Type B pancreatic cell (in vitro differentiated cells): ENCODE results near the gene TRIAP1. TPM values are rescaled to one million over a fixed set of nuclear protein-coding genes. Genes with fewer than 3 reads are reported as not detected.
A peak's percentile ranks its signal among the peaks of the same experiment; 100 is the strongest.

Experiments used
- DNase-seq: peaks from one replicate; pipeline ENCODE4 v3.0.0; 2021; ENCODE audit warnings: mixed read lengths; ENCODE audit not compliant: unreplicated experiment; ENCODE audit errors: extremely low spot score
- H3K27ac Mint-ChIP-seq: 2 replicates; pipeline ENCODE4 v1.8.0; 2021; ENCODE audit warnings: mild to moderate bottlenecking, mixed read lengths
- H3K27me3 Mint-ChIP-seq: 2 replicates; pipeline ENCODE4 v1.8.0; 2021; ENCODE audit warnings: mixed read lengths
- H3K36me3 Mint-ChIP-seq: 2 replicates; pipeline ENCODE4 v1.8.0; 2021; ENCODE audit warnings: mixed read lengths
- H3K4me1 Mint-ChIP-seq: one replicate; pipeline ENCODE4 v1.8.0; 2021; ENCODE audit warnings: mixed read lengths; ENCODE audit not compliant: unreplicated experiment
- H3K4me3 Mint-ChIP-seq: 2 replicates; pipeline ENCODE4 v1.8.0; 2021; ENCODE audit warnings: mild to moderate bottlenecking, mixed read lengths
- H3K9me3 Mint-ChIP-seq: 2 replicates; pipeline ENCODE4 v1.8.0; 2021; ENCODE audit warnings: mixed read lengths
- total RNA-seq: library from RNA; stranded (reverse); gene quantifications from 2 replicates; pipeline ENCODE4 v1.2.1, GENCODE V29; 2021; ENCODE audit warnings: low replicate concordance
- TF ChIP-seq, protein P1 (sequence below): fragments of 200-600 bp; sonication (generic); conservative IDR thresholded peaks from 2 replicates; pipeline ENCODE4 v1.5.0; 2021; ENCODE audit warnings: antibody characterized with exemption, mild to moderate bottlenecking

Gene TRIAP1
- total RNA-seq, 1 donor from 2014 or later, result 46.6 TPM

- no peak overlapping the region for H3K27ac Mint-ChIP-seq
- TF ChIP-seq, protein P1, sequence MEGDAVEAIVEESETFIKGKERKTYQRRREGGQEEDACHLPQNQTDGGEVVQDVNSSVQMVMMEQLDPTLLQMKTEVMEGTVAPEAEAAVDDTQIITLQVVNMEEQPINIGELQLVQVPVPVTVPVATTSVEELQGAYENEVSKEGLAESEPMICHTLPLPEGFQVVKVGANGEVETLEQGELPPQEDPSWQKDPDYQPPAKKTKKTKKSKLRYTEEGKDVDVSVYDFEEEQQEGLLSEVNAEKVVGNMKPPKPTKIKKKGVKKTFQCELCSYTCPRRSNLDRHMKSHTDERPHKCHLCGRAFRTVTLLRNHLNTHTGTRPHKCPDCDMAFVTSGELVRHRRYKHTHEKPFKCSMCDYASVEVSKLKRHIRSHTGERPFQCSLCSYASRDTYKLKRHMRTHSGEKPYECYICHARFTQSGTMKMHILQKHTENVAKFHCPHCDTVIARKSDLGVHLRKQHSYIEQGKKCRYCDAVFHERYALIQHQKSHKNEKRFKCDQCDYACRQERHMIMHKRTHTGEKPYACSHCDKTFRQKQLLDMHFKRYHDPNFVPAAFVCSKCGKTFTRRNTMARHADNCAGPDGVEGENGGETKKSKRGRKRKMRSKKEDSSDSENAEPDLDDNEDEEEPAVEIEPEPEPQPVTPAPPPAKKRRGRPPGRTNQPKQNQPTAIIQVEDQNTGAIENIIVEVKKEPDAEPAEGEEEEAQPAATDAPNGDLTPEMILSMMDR, result no peak
- no peaks in the 10 kb centered on the region for H3K9me3 Mint-ChIP-seq
- no peak for DNase-seq
- peaks cover 12% of the 10 kb centered on the region for H3K4me1 Mint-ChIP-seq
- no peaks in the 10 kb centered on the region for H3K27me3 Mint-ChIP-seq
- H3K36me3 Mint-ChIP-seq, result no peaks in the 10 kb centered on the region
- no peak overlapping the region for H3K4me3 Mint-ChIP-seq
Observed at GRCh38 chr12:120432772-120433525, 13.2 kb downstream of the TRIAP1 start.

- H3K27ac Mint-ChIP-seq, result peak overlapping the region; percentile 12
- H3K4me1 Mint-ChIP-seq, result peaks cover 5% of the 10 kb centered on the region
- no peaks in the 10 kb centered on the region for H3K9me3 Mint-ChIP-seq
- H3K27me3 Mint-ChIP-seq, result no peaks in the 10 kb centered on the region
- DNase-seq, result no peak
- TF ChIP-seq, protein P1, result no peak
- no peaks in the 10 kb centered on the region for H3K36me3 Mint-ChIP-seq
- H3K4me3 Mint-ChIP-seq, result no peak overlapping the region
Observed at GRCh38 chr12:120429368-120429767, 16.8 kb downstream of the TRIAP1 start.

DNA sequence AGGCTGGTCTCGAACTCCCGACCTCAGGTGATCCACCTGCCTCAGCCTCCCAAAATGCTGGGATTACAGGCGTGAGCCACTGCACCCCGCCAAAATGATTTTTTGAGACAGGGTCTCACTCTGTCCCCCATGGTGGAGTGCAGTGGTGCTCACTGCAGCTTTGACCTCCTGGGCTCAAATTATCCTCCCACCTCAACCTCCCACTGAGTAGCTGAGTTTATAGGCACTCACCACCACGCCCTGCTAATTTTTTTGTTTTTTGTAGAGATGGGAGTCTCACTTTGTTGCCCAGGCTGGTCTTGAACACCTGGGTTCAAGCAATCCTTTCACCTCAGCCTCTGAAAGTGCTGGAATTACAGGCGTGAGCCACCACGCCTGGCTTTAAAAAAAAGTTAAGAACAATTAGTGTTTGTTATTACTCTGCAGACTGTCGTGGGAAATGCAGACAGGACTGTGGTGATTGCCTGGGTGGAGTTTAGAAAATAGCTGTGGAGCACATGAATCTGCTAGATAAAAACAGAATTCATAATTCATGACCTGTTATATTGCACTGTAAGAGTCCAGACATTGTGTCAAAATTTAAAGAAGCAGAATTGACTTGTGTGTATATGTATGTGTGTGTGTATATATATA lies 17.5 kb downstream of the TRIAP1 start:
- no peaks in the 10 kb centered on the region for H3K36me3 Mint-ChIP-seq
- peak overlapping the region; percentile 12 for H3K27ac Mint-ChIP-seq
- TF ChIP-seq, protein P1, result no peak
- H3K27me3 Mint-ChIP-seq, result no peaks in the 10 kb centered on the region
- DNase-seq, result no peak
- peaks cover 5% of the 10 kb centered on the region for H3K4me1 Mint-ChIP-seq
- no peaks in the 10 kb centered on the region for H3K9me3 Mint-ChIP-seq
- no peak overlapping the region for H3K4me3 Mint-ChIP-seq

DNA sequence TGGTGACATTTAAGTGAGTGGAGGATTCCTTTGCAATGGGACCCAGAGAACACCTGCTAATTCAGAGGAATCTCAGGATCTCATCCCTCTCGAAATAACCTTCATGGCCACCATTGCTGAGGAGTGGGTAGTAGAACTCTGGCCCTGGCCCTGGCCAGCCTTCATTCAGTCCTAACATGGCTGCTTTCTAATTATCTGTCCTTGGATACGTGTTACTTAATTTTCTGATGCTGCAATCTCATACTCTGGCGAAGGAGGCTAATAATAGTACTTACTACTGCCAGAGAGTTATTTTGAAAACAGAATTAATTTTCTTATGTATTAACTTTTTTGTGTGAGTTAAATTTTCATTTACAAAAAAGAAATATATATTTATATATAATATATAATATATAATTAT lies 20.4 kb downstream of the TRIAP1 start:
- H3K36me3 Mint-ChIP-seq, result no peaks in the 10 kb centered on the region
- TF ChIP-seq, protein P1, result no peak
- no peak overlapping the region for H3K4me3 Mint-ChIP-seq
- H3K9me3 Mint-ChIP-seq, result no peaks in the 10 kb centered on the region
- DNase-seq, result no peak
- H3K27ac Mint-ChIP-seq, result no peak overlapping the region
- H3K27me3 Mint-ChIP-seq, result no peaks in the 10 kb centered on the region
- H3K4me1 Mint-ChIP-seq, result peaks cover 5% of the 10 kb centered on the region

DNA sequence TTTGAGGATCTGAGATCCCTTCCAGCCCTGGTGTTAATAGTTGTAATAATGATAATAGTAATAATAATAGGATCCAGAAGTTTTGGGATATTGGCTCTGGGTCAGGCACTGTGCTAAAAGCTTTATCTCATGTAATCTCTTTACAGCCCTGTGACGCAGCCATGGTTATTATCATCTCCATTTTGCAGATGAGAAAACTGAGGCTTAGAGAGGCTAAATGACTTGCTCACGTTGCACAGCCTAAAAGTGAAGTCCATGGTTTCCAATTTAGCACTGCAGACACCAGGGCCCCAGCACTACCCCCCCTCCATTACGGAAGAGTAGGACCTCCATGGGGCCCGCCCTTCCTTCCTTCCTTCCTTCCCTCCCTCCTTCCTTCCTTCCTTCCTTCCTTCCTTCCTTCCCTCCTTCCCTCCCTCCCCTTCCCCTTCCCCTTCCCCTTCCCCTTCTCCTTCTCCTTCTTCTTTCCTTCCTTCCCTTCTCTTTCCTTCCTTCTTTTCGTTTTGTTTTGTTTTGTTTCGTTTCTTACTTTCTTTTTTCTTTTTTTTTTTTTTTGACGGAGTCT lies 23.2 kb downstream of the TRIAP1 start:
- H3K4me1 Mint-ChIP-seq, result no peaks in the 10 kb centered on the region
- H3K36me3 Mint-ChIP-seq, result no peaks in the 10 kb centered on the region
- no peak for DNase-seq
- H3K27me3 Mint-ChIP-seq, result no peaks in the 10 kb centered on the region
- no peaks in the 10 kb centered on the region for H3K9me3 Mint-ChIP-seq
- TF ChIP-seq, protein P1, result no peak
- H3K4me3 Mint-ChIP-seq, result no peak overlapping the region
- no peak overlapping the region for H3K27ac Mint-ChIP-seq
